22Rv1 (cell line): ENCODE results near the gene KLHL29.

Source experiments
- CTCF ChIP-seq: fragments of 450-650 bp; IDR thresholded peaks from 2 replicates; pipeline ENCODE4 v1.5.1; 2017; ENCODE audit warnings: mild to moderate bottlenecking
- ZFX ChIP-seq: fragments of 450-650 bp; IDR thresholded peaks from 2 replicates; pipeline ENCODE4 v1.6.1; 2017; ENCODE audit warnings: antibody characterized with exemption, borderline replicate concordance

- TF ChIP-seq CTCF (no peak), ZFX (no peak)
Measured at GRCh38 chr2:23616630-23617029, 231.7 kb downstream of the KLHL29 start.
